GM12878 (cell line): ENCODE results near the gene SLC25A20. TPM values are rescaled to one million over a fixed set of nuclear protein-coding genes. Genes with fewer than 3 reads are reported as not detected.
A peak's percentile ranks its signal among the peaks of the same experiment; 100 is the strongest.

ENCODE experiments used
- ATAC-seq: fragments of 200-7000 bp; cut with Tn5 transposase; 3 replicates; pipeline ENCODE4 v1.9.1; 2020; ENCODE audit warnings: mild to moderate bottlenecking, moderate library complexity
- BruUV-seq: library from RNA; stranded (reverse); fragments of 400-500 nt; replicated peaks from 2 replicates; lab custom pipeline; 2021; lab: Mats Ljungman, UMichigan
- CTCF ChIA-PET: fragments of 300-600 bp; sonication (Branson Sonifier 250); formaldehyde crosslinking; extraction: SDS; loops from one replicate; lab custom pipeline; 2021; ENCODE audit warnings: inconsistent platforms; lab: Yijun Ruan, JAX
- POLR2A ChIA-PET: fragments of 350-600 bp; formaldehyde crosslinking; extraction: SDS; loops from one replicate; lab custom pipeline; 2021; ENCODE audit warnings: inconsistent platforms; lab: Charles Lee
- RAD21 ChIA-PET: fragments of 300-600 bp; sonication (Branson Sonifier 250); formaldehyde crosslinking; loops from one replicate; lab custom pipeline; 2023; ENCODE audit warnings: antibody characterized with exemption; ENCODE audit not compliant: unreplicated experiment; lab: Charles Lee
- SMC1A ChIA-PET: fragments of 300-600 bp; sonication (Branson Sonifier 250); formaldehyde crosslinking; loops from one replicate; lab custom pipeline; 2023; ENCODE audit not compliant: unreplicated experiment, uncharacterized antibody; lab: Charles Lee
- DNase-seq: peaks from one replicate; pipeline ENCODE4 v3.0.0-alpha.2; 2011; ENCODE audit warnings: low read depth, low spot score
- FAIRE-seq: peaks from 3 replicates; lab custom pipeline; 2011; peaks lifted over from hg19 to GRCh38; lab: Jason Lieb, UNC
- H2AFZ ChIP-seq: 2 replicates; pipeline ENCODE4 v1.6.0; 2011; ENCODE audit warnings: low read depth, low read length, control low read depth; ENCODE audit not compliant: control insufficient read depth
- H3K27ac ChIP-seq: 2 replicates; pipeline ENCODE4 v1.5.1; 2011; ENCODE audit warnings: control low read depth; ENCODE audit not compliant: control insufficient read depth, insufficient read depth
- H3K27me3 ChIP-seq, 2 experiments: replicated peaks in 1 of 2; 2 replicates each; pipeline versions ENCODE4 v1.6.0 to v1.6.1; 2011; ENCODE audit warnings: low read length in 1 of 2; ENCODE audit not compliant: control insufficient read depth in 2 of 2, insufficient read depth in 2 of 2
- H3K36me3 ChIP-seq, 2 experiments: 2 replicates each; pipeline ENCODE4 v1.5.1; 2011; ENCODE audit warnings: low read length in 1 of 2; ENCODE audit not compliant: control insufficient read depth in 2 of 2, insufficient read depth in 2 of 2
- H3K4me1 ChIP-seq: 2 replicates; pipeline ENCODE4 v1.6.1; 2011; ENCODE audit warnings: mild to moderate bottlenecking, low read length, moderate library complexity, mixed read lengths; ENCODE audit not compliant: control insufficient read depth, insufficient read depth
- H3K4me2 ChIP-seq: 2 replicates; pipeline ENCODE4 v1.6.0; 2011; ENCODE audit warnings: control low read depth; ENCODE audit not compliant: control insufficient read depth, insufficient read depth
- H3K4me3 ChIP-seq: fragments of 200-600 bp; sonication (generic); 2 replicates; pipeline ENCODE4 v1.5.1; 2016
- H3K79me2 ChIP-seq: 2 replicates; pipeline ENCODE4 v1.6.0; 2011; ENCODE audit warnings: low read length; ENCODE audit not compliant: control insufficient read depth, insufficient read depth
- H3K9ac ChIP-seq: 2 replicates; pipeline ENCODE4 v1.8.0; 2011; ENCODE audit warnings: low read length, control low read depth, mixed read lengths; ENCODE audit not compliant: control insufficient read depth, insufficient read depth
- H3K9me3 ChIP-seq: replicated peaks from 3 replicates; pipeline ENCODE4 v1.5.1; 2011; ENCODE audit warnings: mild to moderate bottlenecking, low read length; ENCODE audit not compliant: control insufficient read depth, insufficient read depth
- H4K20me1 ChIP-seq: 2 replicates; pipeline ENCODE4 v1.6.0; 2011; ENCODE audit not compliant: control insufficient read depth, insufficient read depth
- BHLHE40 ChIP-seq, 2 experiments: fragments of 450-650 bp in 1 of 2; IDR thresholded peaks; 2 replicates each; pipeline ENCODE4 v1.6.1; 2011 to 2017; ENCODE audit warnings: low read depth in 2 of 2, borderline replicate concordance in 1 of 2, improper control_type of control experiment in 1 of 2, low read length in 1 of 2, mild to moderate bottlenecking in 1 of 2
- CEBPB ChIP-seq, 2 experiments: fragments of 150-350 bp in 1 of 2; IDR thresholded peaks; 2 replicates each; pipeline ENCODE4 v1.6.1; 2012 to 2014; ENCODE audit warnings: low read depth in 2 of 2, low read length in 2 of 2, borderline replicate concordance in 1 of 2, inconsistent platforms in 1 of 2
- CUX1 ChIP-seq: IDR thresholded peaks from 2 replicates; pipeline ENCODE4 v1.6.1; 2012; ENCODE audit warnings: improper control_type of control experiment, low read depth, low read length; ENCODE audit not compliant: insufficient replicate concordance
- MYB ChIP-seq: fragments of 150-350 bp; IDR thresholded peaks from 2 replicates; pipeline ENCODE4 v1.6.1; 2014; ENCODE audit warnings: mild to moderate bottlenecking, low read depth, low read length, borderline replicate concordance
- SREBF2 ChIP-seq: IDR thresholded peaks from 2 replicates; pipeline ENCODE4 v1.6.1; 2012; ENCODE audit warnings: mild to moderate bottlenecking, low read length
- WGBS: methylation state at CpG from one replicate; pipeline ENCODE4 v1.1.6; 2016; ENCODE audit warnings: low lambda C conversion rate; ENCODE audit not compliant: insufficient replicate concordance, insufficient coverage; ENCODE audit errors: missing lambda C conversion rate; 5-methylcytosine and 5-hydroxymethylcytosine counted together
- in situ Hi-C: fragments of 300-500 bp; cut with MboI; formaldehyde crosslinking; loops from 9 replicates; pipeline ENCODE4 v1.14.3; 2018; ENCODE audit warnings: mixed read lengths
- intact Hi-C: fragments of 100-400 bp; cut with micrococcal nuclease; formaldehyde crosslinking; loops from one replicate; pipeline ENCODE4 v1.14.2; 2022; ENCODE audit not compliant: unreplicated experiment
- polyA plus RNA-seq, 11 experiments: library from polyadenylated mRNA; depleted of rRNA in 4 of 11; unstranded in 6 of 11; stranded (reverse) in 5 of 11; fragments of >200 nt; fragmentation: Nextera tagmentation in 4 of 11; fragmentation: Illumina TruSeq in 1 of 11; extraction: Ambion mirVana in 4 of 11; extraction: Trizol in 1 of 11; gene quantifications; 1 replicate in 1 of 11; 2 replicates in 10 of 11; pipeline versions ENCODE4 v1.2.1 to v1.2.3, GENCODE V29; 2011 to 2016; ENCODE audit warnings: inconsistent platforms in 2 of 11, missing spikeins in 2 of 11, low read depth in 1 of 11
- total RNA-seq, 4 experiments: library from RNA; depleted of rRNA in 3 of 4; stranded (reverse); fragments of >200 nt in 3 of 4; fragmentation: Illumina TruSeq in 1 of 4; extraction: Trizol in 1 of 4; gene quantifications; 2 replicates each; pipeline versions ENCODE4 v1.2.1 to v1.2.3, GENCODE V29; 2013 to 2021

Gene SLC25A20
- total and polyA plus RNA-seq, 10 of the 15 experiments (the other 5 are each of a cell fraction or from before 2014, with no cell fraction given), result 12.9 to 38.6 (median 22.1) TPM

GRCh38 chr3:48929358-48930035 lies 30.8 kb upstream of the SLC25A20 start:
- Histone ChIP-seq H3K36me3 (peaks cover 3 to 32% of the 10 kb centered on the region in 2 experiments), H3K27ac (no peak overlapping the region)

More at GRCh38 chr3:48929358-48930035, 30.8 kb upstream of the SLC25A20 start:
- BruUV-seq, result no TSS peak
- no peak for TF ChIP-seq SREBF2
- no peak for TF ChIP-seq CUX1
- TF ChIP-seq CEBPB (IDR thresholded peaks at IDR 0.05; ENCODE audit: borderline replicate concordance in 1 of 2, low read depth in 2 of 2, low read length in 2 of 2), result no peak
- no peak for TF ChIP-seq MYB
- no peak for TF ChIP-seq BHLHE40 (IDR thresholded peaks at IDR 0.05; ENCODE audit: borderline replicate concordance in 1 of 2, low read depth in 2 of 2, low read length in 1 of 2)
- TF ChIP-seq, all 136 proteins: peak for 0
- ATAC-seq (no peak), DNase-seq (no peak), FAIRE-seq (no peak)
- no peaks in the 10 kb centered on the region; the same call in none of the 2 replicates for H4K20me1 ChIP-seq
- CTCF ChIA-PET, result interaction anchor here (0.9 to 4.0 kb wide), 8 partner anchors 9 to 192 kb away, joined by 3 to 18 read pairs (median 6); partner anchors contain the start of gene ARIH2
- SMC1A ChIA-PET, result interaction anchor here (0.6 to 5.3 kb wide), 8 partner anchors 10 to 182 kb away, joined by 3 to 23 read pairs (median 4); partner anchors contain the start of gene ARIH2
- RAD21 ChIA-PET, result interaction anchor here (0.8 to 2.9 kb wide), 3 partner anchors 10 to 31 kb away, joined by 3 to 15 read pairs (median 3); partner anchors contain the start of gene ARIH2
- no peak overlapping the region for H3K9ac ChIP-seq
- H3K9me3 ChIP-seq, result no peaks in the 10 kb centered on the region
- in situ Hi-C loops (no loop called here), intact Hi-C loops (no loop called here)
- H3K79me2 ChIP-seq, result peaks cover 67% of the 10 kb centered on the region
- 65% methylated on average over 3 of the region's 3 CpGs for WGBS
- peaks cover 30% of the 10 kb centered on the region for H3K4me1 ChIP-seq
- H3K27me3 ChIP-seq, result no peaks in the 10 kb centered on the region
- POLR2A ChIA-PET, result interaction anchor here (0.5 to 2.7 kb wide), 4 partner anchors 10 to 409 kb away, joined by 3 to 14 read pairs (median 4); partner anchors contain the start of gene ARIH2
- H2AFZ ChIP-seq, result no peak overlapping the region
- no peak overlapping the region for H3K4me3 ChIP-seq
- H3K4me2 ChIP-seq, result peak overlapping the region; percentile 11; the same call in 1 of the 2 replicates
